ENCODE measurements around the gene LIN37. TPM values are rescaled to one million over a fixed set of nuclear protein-coding genes. Genes with fewer than 3 reads are reported as not detected.

The LIN37 gene
- total and polyA plus RNA-seq, 4 donors = 2.6 to 7.0 (median 6.1) TPM

- no peak for DNase-seq (ENCODE audit: low spot score)
- 4% methylated on average over 12 of the region's 12 CpGs for WGBS
- H3K4me3 ChIP-seq (ENCODE audit: low read depth in 1 of 3, low read length in 3 of 3) = peak overlapping the region; percentile 30 to 73 (median 51)
- H3K27ac ChIP-seq (ENCODE audit: low read depth in 1 of 2, low read length in 2 of 2) = peak overlapping the region; percentile 89 to 93
- H3K36me3 ChIP-seq (ENCODE audit: control insufficient read depth in 4 of 4, insufficient read depth in 3 of 4, low read depth in 1 of 4, low read length in 3 of 4) = peaks cover 7 to 29% (median 11%) of the 10 kb centered on the region in 4 donors
- H3K9me3 ChIP-seq (ENCODE audit: control insufficient read depth in 4 of 4, low read length in 3 of 4) = no peaks in the 10 kb centered on the region
- H3K9ac ChIP-seq (ENCODE audit: low read depth in 1 of 2, low read length in 2 of 2) = peak overlapping the region in 1 of 2 donors; percentile 84
- H3K4me1 ChIP-seq (ENCODE audit: control insufficient read depth in 4 of 4, insufficient read depth in 4 of 4, low read length in 3 of 4) = peaks cover 12 to 53% (median 25%) of the 10 kb centered on the region in 4 donors
- TF ChIP-seq CTCF (IDR thresholded peaks at IDR 0.05; ENCODE audit: low read depth, low read length, missing input control) (no peak), FOXA1 (IDR thresholded peaks at IDR 0.05) (no peak)
- H3K27me3 ChIP-seq (ENCODE audit: control insufficient read depth in 4 of 4, insufficient read depth in 4 of 4, low read length in 3 of 4) = no peaks in the 10 kb centered on the region
Observed at GRCh38 chr19:35741203-35741515, 7.2 kb upstream of the LIN37 start.

GRCh38 chr19:35742121-35742724 is 6.2 kb upstream of the LIN37 start, which contains the start of gene IGFLR1:
Gene IGFLR1, minus strand, starts transcription at chr19:35742452. Its CDS starts 1,272 bp downstream, at chr19:35741180.
- no peak for DNase-seq (ENCODE audit: low spot score)
- H3K4me3 ChIP-seq (ENCODE audit: low read depth in 1 of 3, low read length in 3 of 3) = peak within 1 kb of the TSS in 1 of 3 donors; percentile 30
- H3K9me3 ChIP-seq (ENCODE audit: control insufficient read depth in 4 of 4, low read length in 3 of 4) = no peaks in the 10 kb centered on the region
- H3K4me1 ChIP-seq (ENCODE audit: control insufficient read depth in 4 of 4, insufficient read depth in 4 of 4, low read length in 3 of 4) = peaks cover 12 to 58% (median 30%) of the 10 kb centered on the region in 4 donors
- H3K27me3 ChIP-seq (ENCODE audit: control insufficient read depth in 4 of 4, insufficient read depth in 4 of 4, low read length in 3 of 4) = no peaks in the 10 kb centered on the region
- H3K36me3 ChIP-seq (ENCODE audit: control insufficient read depth in 4 of 4, insufficient read depth in 3 of 4, low read depth in 1 of 4, low read length in 3 of 4) = peaks cover 3 to 19% (median 6%) of the 10 kb centered on the region in 4 donors
- H3K9ac ChIP-seq (ENCODE audit: low read depth in 1 of 2, low read length in 2 of 2) = peak within 1 kb of the TSS; percentile 17 to 33
- TF ChIP-seq HNF4A (conservative IDR thresholded peaks at IDR 0.05) (no peak), YY1 (IDR thresholded peaks at IDR 0.05) (peak; percentile 11), REST (IDR thresholded peaks at IDR 0.05) (no peak)
- H3K27ac ChIP-seq (ENCODE audit: low read depth in 1 of 2, low read length in 2 of 2) = peak within 1 kb of the TSS; percentile 5 to 44
- 84% methylated on average over 9 of the region's 9 CpGs for WGBS

GRCh38 chr19:35743640-35744429 is 4.5 kb upstream of the LIN37 start:
- H3K9ac ChIP-seq (ENCODE audit: low read depth in 1 of 2, low read length in 2 of 2) = no peak overlapping the region
- no peak for DNase-seq (ENCODE audit: low spot score)
- TF ChIP-seq REST (IDR thresholded peaks at IDR 0.05) = no peak
- TF ChIP-seq FOXA2 (IDR thresholded peaks at IDR 0.05) = no peak
- no peak for TF ChIP-seq FOXA1 (IDR thresholded peaks at IDR 0.05)
- TF ChIP-seq NR2F2 (IDR thresholded peaks at IDR 0.05) = no peak
- H3K4me1 ChIP-seq (ENCODE audit: control insufficient read depth in 4 of 4, insufficient read depth in 4 of 4, low read length in 3 of 4) = peaks cover 11 to 58% (median 35%) of the 10 kb centered on the region in 4 donors
- no peaks in the 10 kb centered on the region for H3K9me3 ChIP-seq (ENCODE audit: control insufficient read depth in 4 of 4, low read length in 3 of 4)
- peaks cover 0 to 4% (median 1%) of the 10 kb centered on the region in 4 donors for H3K36me3 ChIP-seq (ENCODE audit: control insufficient read depth in 4 of 4, insufficient read depth in 3 of 4, low read depth in 1 of 4, low read length in 3 of 4)
- H3K4me3 ChIP-seq (ENCODE audit: low read depth in 1 of 3, low read length in 3 of 3) = no peak overlapping the region
- H3K27ac ChIP-seq (ENCODE audit: low read depth in 1 of 2, low read length in 2 of 2) = peak overlapping the region in 1 of 2 donors; percentile 99
- WGBS = 93% methylated on average over 19 of the region's 19 CpGs
- H3K27me3 ChIP-seq (ENCODE audit: control insufficient read depth in 4 of 4, insufficient read depth in 4 of 4, low read length in 3 of 4) = no peaks in the 10 kb centered on the region

Measured in liver (tissue), 9 donors.